PC-3 (cell line): ENCODE measurements around the gene KIAA1549.

Experiments used
- EZH2 ChIP-seq: fragments of 300-600 bp; sonication (generic); IDR thresholded peaks from one replicate; pipeline ENCODE4 v1.6.1; 2017; ENCODE audit warnings: antibody characterized with exemption, mild to moderate bottlenecking, low read length; ENCODE audit not compliant: unreplicated experiment
- TF ChIP-seq, protein P1 (sequence below): fragments of 300-600 bp; sonication (generic); conservative IDR thresholded peaks from 2 replicates; pipeline ENCODE4 v1.5.1; 2017; ENCODE audit warnings: antibody characterized with exemption, low read depth, mild to moderate bottlenecking, low read length

DNA sequence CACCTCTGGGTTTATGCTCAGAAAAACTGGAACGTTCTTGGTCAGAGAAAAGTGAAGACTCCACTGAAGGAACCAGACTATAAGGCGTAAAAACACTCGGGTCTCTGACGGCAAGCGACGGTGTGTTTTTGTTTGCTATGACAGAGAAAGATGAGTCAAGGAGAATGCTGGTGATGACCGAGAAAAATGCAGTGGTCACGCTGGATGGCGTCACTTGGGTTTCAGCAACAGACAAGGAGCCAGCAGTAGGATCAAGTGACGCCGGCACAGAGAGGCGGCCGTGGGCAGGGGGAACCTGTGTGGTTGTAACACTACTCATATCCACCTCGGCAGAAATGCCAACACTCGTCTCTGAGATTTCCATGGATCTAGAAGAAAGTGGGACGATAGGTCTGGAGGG lies 63.4 kb downstream of the KIAA1549 start:
- TF ChIP-seq, protein P1, sequence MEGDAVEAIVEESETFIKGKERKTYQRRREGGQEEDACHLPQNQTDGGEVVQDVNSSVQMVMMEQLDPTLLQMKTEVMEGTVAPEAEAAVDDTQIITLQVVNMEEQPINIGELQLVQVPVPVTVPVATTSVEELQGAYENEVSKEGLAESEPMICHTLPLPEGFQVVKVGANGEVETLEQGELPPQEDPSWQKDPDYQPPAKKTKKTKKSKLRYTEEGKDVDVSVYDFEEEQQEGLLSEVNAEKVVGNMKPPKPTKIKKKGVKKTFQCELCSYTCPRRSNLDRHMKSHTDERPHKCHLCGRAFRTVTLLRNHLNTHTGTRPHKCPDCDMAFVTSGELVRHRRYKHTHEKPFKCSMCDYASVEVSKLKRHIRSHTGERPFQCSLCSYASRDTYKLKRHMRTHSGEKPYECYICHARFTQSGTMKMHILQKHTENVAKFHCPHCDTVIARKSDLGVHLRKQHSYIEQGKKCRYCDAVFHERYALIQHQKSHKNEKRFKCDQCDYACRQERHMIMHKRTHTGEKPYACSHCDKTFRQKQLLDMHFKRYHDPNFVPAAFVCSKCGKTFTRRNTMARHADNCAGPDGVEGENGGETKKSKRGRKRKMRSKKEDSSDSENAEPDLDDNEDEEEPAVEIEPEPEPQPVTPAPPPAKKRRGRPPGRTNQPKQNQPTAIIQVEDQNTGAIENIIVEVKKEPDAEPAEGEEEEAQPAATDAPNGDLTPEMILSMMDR, result no peak
- TF ChIP-seq EZH2, result no peak
